ENCODE measurements around the gene SDR42E1.

DNA sequence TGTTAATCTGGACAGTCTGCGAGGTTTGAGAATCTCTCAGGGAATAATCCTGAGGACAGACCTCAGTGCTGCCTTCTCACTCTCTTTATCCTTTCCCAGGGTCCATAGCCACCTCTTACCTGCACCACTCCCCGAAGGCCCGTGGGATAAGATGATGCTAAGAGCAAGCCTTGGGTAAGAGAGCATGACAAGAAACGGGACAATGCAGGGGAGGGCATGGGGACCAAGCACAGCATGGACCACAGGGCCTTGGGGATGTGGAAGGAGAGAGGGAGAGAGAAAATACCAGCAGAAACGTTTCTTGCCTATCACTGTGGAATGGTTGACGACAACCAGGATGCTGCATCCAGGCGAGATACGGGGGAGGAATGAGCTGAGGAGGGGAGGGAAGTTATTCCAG lies 8.3 kb upstream of the SDR42E1 start:
- TF ChIP-seq, protein P1, sequence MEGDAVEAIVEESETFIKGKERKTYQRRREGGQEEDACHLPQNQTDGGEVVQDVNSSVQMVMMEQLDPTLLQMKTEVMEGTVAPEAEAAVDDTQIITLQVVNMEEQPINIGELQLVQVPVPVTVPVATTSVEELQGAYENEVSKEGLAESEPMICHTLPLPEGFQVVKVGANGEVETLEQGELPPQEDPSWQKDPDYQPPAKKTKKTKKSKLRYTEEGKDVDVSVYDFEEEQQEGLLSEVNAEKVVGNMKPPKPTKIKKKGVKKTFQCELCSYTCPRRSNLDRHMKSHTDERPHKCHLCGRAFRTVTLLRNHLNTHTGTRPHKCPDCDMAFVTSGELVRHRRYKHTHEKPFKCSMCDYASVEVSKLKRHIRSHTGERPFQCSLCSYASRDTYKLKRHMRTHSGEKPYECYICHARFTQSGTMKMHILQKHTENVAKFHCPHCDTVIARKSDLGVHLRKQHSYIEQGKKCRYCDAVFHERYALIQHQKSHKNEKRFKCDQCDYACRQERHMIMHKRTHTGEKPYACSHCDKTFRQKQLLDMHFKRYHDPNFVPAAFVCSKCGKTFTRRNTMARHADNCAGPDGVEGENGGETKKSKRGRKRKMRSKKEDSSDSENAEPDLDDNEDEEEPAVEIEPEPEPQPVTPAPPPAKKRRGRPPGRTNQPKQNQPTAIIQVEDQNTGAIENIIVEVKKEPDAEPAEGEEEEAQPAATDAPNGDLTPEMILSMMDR (IDR thresholded peaks at IDR 0.05) = no peak
- TF ChIP-seq POLR2A (IDR thresholded peaks at IDR 0.05) = no peak
